B cell (primary cell): Measurements from ENCODE around the gene BEAN1.

Experiments
- EZH2 ChIP-seq: IDR thresholded peaks from 2 replicates; pipeline ENCODE4 v1.6.1; 2012; ENCODE audit warnings: borderline replicate concordance, low read depth, mild to moderate bottlenecking, moderate library complexity, low read length; ENCODE audit not compliant: insufficient read depth, poor library complexity, severe bottlenecking
- TF ChIP-seq, protein P1 (sequence below): fragments of 200-600 bp; IDR thresholded peaks from one replicate; pipeline ENCODE4 v1.8.0; 2022; ENCODE audit warnings: antibody characterized with exemption, mild to moderate bottlenecking

DNA sequence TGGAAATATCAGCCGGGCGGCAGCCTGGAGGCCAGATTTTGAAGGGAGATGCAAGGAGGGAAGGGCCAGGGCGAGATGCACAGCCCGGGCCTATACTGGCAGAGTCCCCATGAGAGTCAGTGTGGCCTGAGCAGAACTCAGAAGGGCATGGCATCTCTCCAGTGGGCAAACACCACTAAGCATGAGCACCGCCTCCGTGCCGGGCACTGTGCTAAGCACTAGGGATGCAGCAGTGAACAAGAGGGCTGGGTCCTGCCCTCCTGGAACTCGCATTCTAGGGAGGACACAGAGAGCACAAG lies 89.4 kb downstream of the BEAN1 start:
- TF ChIP-seq, protein P1, sequence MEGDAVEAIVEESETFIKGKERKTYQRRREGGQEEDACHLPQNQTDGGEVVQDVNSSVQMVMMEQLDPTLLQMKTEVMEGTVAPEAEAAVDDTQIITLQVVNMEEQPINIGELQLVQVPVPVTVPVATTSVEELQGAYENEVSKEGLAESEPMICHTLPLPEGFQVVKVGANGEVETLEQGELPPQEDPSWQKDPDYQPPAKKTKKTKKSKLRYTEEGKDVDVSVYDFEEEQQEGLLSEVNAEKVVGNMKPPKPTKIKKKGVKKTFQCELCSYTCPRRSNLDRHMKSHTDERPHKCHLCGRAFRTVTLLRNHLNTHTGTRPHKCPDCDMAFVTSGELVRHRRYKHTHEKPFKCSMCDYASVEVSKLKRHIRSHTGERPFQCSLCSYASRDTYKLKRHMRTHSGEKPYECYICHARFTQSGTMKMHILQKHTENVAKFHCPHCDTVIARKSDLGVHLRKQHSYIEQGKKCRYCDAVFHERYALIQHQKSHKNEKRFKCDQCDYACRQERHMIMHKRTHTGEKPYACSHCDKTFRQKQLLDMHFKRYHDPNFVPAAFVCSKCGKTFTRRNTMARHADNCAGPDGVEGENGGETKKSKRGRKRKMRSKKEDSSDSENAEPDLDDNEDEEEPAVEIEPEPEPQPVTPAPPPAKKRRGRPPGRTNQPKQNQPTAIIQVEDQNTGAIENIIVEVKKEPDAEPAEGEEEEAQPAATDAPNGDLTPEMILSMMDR: no peak
- no peak for TF ChIP-seq EZH2
